Measurements from ENCODE around the gene ARHGAP11B.
"Not testable (repeated sequence)": the region's sequence is repeated elsewhere in the genome, so short reads cannot be mapped to it uniquely, and the experiment has no call there.

Gene ARHGAP11B

GRCh38 chr15:30670056-30670455 lies 44.1 kb downstream of the ARHGAP11B start:
- Histone ChIP-seq H3K4me3 (no peak overlapping the region), H3K9ac (ENCODE audit: insufficient read length) (no peak overlapping the region), H3K36me3 (ENCODE audit: insufficient read depth, low read length) (peaks cover 67% of the 10 kb centered on the region), H3K9me3 (ENCODE audit: low read depth, low read length) (no peaks in the 10 kb centered on the region), H3K27ac (no peak overlapping the region)
- DNase-seq (ENCODE audit: low read depth, low spot score) = no peak
- no peak for TF ChIP-seq EZH2 (IDR thresholded peaks at IDR 0.05)
- no peak for TF ChIP-seq FOXP2 (optimal IDR thresholded peaks at IDR 0.05; ENCODE audit: control extremely low read depth, extremely low read length, insufficient read depth)
- TF ChIP-seq POLR2AphosphoS5 (IDR thresholded peaks at IDR 0.05; ENCODE audit: borderline replicate concordance, low read depth, low read length) = no peak

- H3K9me3 ChIP-seq (ENCODE audit: low read depth, low read length) = no peaks in the 10 kb centered on the region
- no peak overlapping the region for H3K27ac ChIP-seq
- peaks cover 59% of the 10 kb centered on the region for H3K36me3 ChIP-seq (ENCODE audit: insufficient read depth, low read length)
- no peak overlapping the region for H3K4me3 ChIP-seq
- DNase-seq (ENCODE audit: low read depth, low spot score) = no peak
- TF ChIP-seq FOXP2 (optimal IDR thresholded peaks at IDR 0.05; ENCODE audit: control extremely low read depth, extremely low read length, insufficient read depth) (no peak), POLR2AphosphoS5 (IDR thresholded peaks at IDR 0.05; ENCODE audit: borderline replicate concordance, low read depth, low read length) (no peak), EZH2 (IDR thresholded peaks at IDR 0.05) (no peak)
- no peak overlapping the region for H3K9ac ChIP-seq (ENCODE audit: insufficient read length)
Observed at GRCh38 chr15:30671309-30671708, 45.4 kb downstream of the ARHGAP11B start.

GRCh38 chr15:30675126-30675525 lies 49.2 kb downstream of the ARHGAP11B start:
- H3K36me3 ChIP-seq (ENCODE audit: insufficient read depth, low read length) = peaks cover 31% of the 10 kb centered on the region
- no peak overlapping the region for H3K9ac ChIP-seq (ENCODE audit: insufficient read length)
- DNase-seq (ENCODE audit: low read depth, low spot score) = no peak
- H3K27ac ChIP-seq = no peak overlapping the region
- H3K4me3 ChIP-seq = no peak overlapping the region
- TF ChIP-seq POLR2AphosphoS5 (IDR thresholded peaks at IDR 0.05; ENCODE audit: borderline replicate concordance, low read depth, low read length) (no peak), EZH2 (IDR thresholded peaks at IDR 0.05) (no peak), FOXP2 (optimal IDR thresholded peaks at IDR 0.05; ENCODE audit: control extremely low read depth, extremely low read length, insufficient read depth) (no peak)
- H3K9me3 ChIP-seq (ENCODE audit: low read depth, low read length) = no peaks in the 10 kb centered on the region

GRCh38 chr15:30675891-30676290 lies 50.0 kb downstream of the ARHGAP11B start:
- peaks cover 24% of the 10 kb centered on the region for H3K36me3 ChIP-seq (ENCODE audit: insufficient read depth, low read length)
- H3K4me3 ChIP-seq; H3K27ac ChIP-seq; H3K9me3 ChIP-seq (ENCODE audit: low read depth, low read length); DNase-seq (ENCODE audit: low read depth, low spot score); H3K9ac ChIP-seq (ENCODE audit: insufficient read length): not testable (repeated sequence)

- not testable (repeated sequence) for H3K27ac ChIP-seq; H3K9me3 ChIP-seq (ENCODE audit: low read depth, low read length); H3K9ac ChIP-seq (ENCODE audit: insufficient read length); H3K4me3 ChIP-seq; H3K36me3 ChIP-seq (ENCODE audit: insufficient read depth, low read length); DNase-seq (ENCODE audit: low read depth, low spot score)
Observed at GRCh38 chr15:30680997-30681396, 55.1 kb downstream of the ARHGAP11B start.

GRCh38 chr15:30685709-30686285 lies 59.9 kb downstream of the ARHGAP11B start:
- H3K9ac ChIP-seq (ENCODE audit: insufficient read length); H3K36me3 ChIP-seq (ENCODE audit: insufficient read depth, low read length); H3K9me3 ChIP-seq (ENCODE audit: low read depth, low read length); H3K4me3 ChIP-seq; H3K27ac ChIP-seq; DNase-seq (ENCODE audit: low read depth, low spot score): not testable (repeated sequence)

GRCh38 chr15:30686651-30687050 lies 60.7 kb downstream of the ARHGAP11B start:
- not testable (repeated sequence) for H3K27ac ChIP-seq; H3K9me3 ChIP-seq (ENCODE audit: low read depth, low read length); H3K36me3 ChIP-seq (ENCODE audit: insufficient read depth, low read length); H3K9ac ChIP-seq (ENCODE audit: insufficient read length); H3K4me3 ChIP-seq; DNase-seq (ENCODE audit: low read depth, low spot score)
